ENCODE results near the gene SOX14.

GRCh38 chr3:137766041-137766875 lies 2.1 kb downstream of the SOX14 start:
- TF ChIP-seq ZEB2 (tag by site-specific recombination; IDR thresholded peaks at IDR 0.05) (no peak), PBX3 (CRISPR knock-in tag; IDR thresholded peaks at IDR 0.05) (no peak), ZFP37 (tag by site-specific recombination; IDR thresholded peaks at IDR 0.05) (no peak), CTCF (tag by site-specific recombination; IDR thresholded peaks at IDR 0.05) (no peak), ZNF571 (tag by site-specific recombination; IDR thresholded peaks at IDR 0.05) (no peak), YY1 (tag by site-specific recombination; IDR thresholded peaks at IDR 0.05) (no peak), ZNF785 (tag by site-specific recombination; IDR thresholded peaks at IDR 0.05) (no peak), ZBTB1 (tag by site-specific recombination; IDR thresholded peaks at IDR 0.05) (no peak), ZFP69B (tag by site-specific recombination; IDR thresholded peaks at IDR 0.05) (no peak), SP2 (tag by site-specific recombination; IDR thresholded peaks at IDR 0.05) (no peak), ZNF350 (tag by site-specific recombination; IDR thresholded peaks at IDR 0.05) (no peak), ZNF768 (tag by site-specific recombination; IDR thresholded peaks at IDR 0.05) (no peak), ZNF335 (tag by site-specific recombination; conservative IDR thresholded peaks at IDR 0.05) (no peak)

All from HEK293 (cell line).